ENCODE measurements around the gene FCAMR. TPM values are rescaled to one million over a fixed set of nuclear protein-coding genes. Genes with fewer than 3 reads are reported as not detected.

The FCAMR gene
- total and polyA plus RNA-seq, 2 experiments from 2014 or later, result not detected

DNA sequence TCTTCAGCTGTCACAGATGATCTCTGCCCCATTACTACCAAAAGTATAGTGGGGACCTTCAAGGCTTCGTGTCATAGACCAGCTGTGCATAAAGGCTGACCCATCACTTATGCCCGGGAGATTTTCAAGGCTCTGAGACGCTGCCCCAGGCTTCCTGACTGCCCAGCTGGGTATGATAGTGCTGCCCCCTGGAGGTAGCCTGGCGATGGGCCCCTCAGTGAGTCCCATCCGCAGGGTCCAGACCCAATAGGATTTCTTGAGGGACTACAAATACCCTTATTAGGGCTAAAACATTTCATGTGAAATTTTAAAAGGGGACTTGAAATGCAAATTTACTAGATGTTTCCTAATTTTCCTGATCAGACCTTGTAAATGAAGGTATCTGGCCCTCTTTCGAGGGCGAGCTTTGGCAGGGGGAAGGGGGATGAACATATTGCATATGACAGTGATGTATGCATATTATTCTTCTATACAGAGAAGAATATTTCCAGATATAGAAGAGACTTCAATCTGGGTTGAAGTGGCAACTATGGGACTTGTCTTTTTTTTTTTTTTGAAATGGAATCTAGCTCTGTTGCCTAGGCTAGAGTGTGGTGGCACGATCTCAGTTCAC, 36.8 kb downstream of the FCAMR start:
- peak; percentile 86 for DNase-seq (ENCODE audit: low spot score)
- Histone ChIP-seq H3K79me2 (replicated peaks; ENCODE audit: insufficient read depth) (no peaks in the 10 kb centered on the region), H3K4me3 (no peak overlapping the region), H4K20me1 (replicated peaks; ENCODE audit: insufficient read depth) (no peaks in the 10 kb centered on the region), H3F3A (replicated peaks; ENCODE audit: low read depth) (no peaks in the 10 kb centered on the region), H3K36me3 (ENCODE audit: insufficient read depth) (no peaks in the 10 kb centered on the region), H3K4me2 (no peak overlapping the region), H3K9me2 (ENCODE audit: insufficient read depth) (no peaks in the 10 kb centered on the region), H3K27me3 (ENCODE audit: insufficient read depth) (no peaks in the 10 kb centered on the region), H3K27ac (ENCODE audit: low read depth) (no peak overlapping the region), H2AFZ (no peak overlapping the region), H3K4me1 (ENCODE audit: insufficient read depth) (no peaks in the 10 kb centered on the region)
- Mint-ChIP-seq H3K9me3 (no peaks in the 10 kb centered on the region), H3K4me1 (no peaks in the 10 kb centered on the region), H3K36me3 (ENCODE audit: low read depth) (no peaks in the 10 kb centered on the region), H3K27ac (peak overlapping the region; percentile 52; the same call in 1 of the 2 replicates), H3K4me3 (no peak overlapping the region), H3K27me3 (ENCODE audit: insufficient read depth, low read depth, poor library complexity) (peaks cover 2% of the 10 kb centered on the region)
- ATAC-seq, result peak; percentile 81
- TF ChIP-seq, protein P1, sequence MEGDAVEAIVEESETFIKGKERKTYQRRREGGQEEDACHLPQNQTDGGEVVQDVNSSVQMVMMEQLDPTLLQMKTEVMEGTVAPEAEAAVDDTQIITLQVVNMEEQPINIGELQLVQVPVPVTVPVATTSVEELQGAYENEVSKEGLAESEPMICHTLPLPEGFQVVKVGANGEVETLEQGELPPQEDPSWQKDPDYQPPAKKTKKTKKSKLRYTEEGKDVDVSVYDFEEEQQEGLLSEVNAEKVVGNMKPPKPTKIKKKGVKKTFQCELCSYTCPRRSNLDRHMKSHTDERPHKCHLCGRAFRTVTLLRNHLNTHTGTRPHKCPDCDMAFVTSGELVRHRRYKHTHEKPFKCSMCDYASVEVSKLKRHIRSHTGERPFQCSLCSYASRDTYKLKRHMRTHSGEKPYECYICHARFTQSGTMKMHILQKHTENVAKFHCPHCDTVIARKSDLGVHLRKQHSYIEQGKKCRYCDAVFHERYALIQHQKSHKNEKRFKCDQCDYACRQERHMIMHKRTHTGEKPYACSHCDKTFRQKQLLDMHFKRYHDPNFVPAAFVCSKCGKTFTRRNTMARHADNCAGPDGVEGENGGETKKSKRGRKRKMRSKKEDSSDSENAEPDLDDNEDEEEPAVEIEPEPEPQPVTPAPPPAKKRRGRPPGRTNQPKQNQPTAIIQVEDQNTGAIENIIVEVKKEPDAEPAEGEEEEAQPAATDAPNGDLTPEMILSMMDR (conservative IDR thresholded peaks at IDR 0.05; ENCODE audit: low read depth in 2 of 2), result peak; percentile 84 to 89
- TF ChIP-seq, protein P2, sequence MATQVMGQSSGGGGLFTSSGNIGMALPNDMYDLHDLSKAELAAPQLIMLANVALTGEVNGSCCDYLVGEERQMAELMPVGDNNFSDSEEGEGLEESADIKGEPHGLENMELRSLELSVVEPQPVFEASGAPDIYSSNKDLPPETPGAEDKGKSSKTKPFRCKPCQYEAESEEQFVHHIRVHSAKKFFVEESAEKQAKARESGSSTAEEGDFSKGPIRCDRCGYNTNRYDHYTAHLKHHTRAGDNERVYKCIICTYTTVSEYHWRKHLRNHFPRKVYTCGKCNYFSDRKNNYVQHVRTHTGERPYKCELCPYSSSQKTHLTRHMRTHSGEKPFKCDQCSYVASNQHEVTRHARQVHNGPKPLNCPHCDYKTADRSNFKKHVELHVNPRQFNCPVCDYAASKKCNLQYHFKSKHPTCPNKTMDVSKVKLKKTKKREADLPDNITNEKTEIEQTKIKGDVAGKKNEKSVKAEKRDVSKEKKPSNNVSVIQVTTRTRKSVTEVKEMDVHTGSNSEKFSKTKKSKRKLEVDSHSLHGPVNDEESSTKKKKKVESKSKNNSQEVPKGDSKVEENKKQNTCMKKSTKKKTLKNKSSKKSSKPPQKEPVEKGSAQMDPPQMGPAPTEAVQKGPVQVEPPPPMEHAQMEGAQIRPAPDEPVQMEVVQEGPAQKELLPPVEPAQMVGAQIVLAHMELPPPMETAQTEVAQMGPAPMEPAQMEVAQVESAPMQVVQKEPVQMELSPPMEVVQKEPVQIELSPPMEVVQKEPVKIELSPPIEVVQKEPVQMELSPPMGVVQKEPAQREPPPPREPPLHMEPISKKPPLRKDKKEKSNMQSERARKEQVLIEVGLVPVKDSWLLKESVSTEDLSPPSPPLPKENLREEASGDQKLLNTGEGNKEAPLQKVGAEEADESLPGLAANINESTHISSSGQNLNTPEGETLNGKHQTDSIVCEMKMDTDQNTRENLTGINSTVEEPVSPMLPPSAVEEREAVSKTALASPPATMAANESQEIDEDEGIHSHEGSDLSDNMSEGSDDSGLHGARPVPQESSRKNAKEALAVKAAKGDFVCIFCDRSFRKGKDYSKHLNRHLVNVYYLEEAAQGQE (IDR thresholded peaks at IDR 0.05; ENCODE audit: unreplicated experiment), result no peak
- TF ChIP-seq CREB1 (CRISPR knock-in tag; IDR thresholded peaks at IDR 0.05; ENCODE audit: low read depth), result no peak
- TF ChIP-seq EZH2 (IDR thresholded peaks at IDR 0.05; ENCODE audit: low read depth, unreplicated experiment), result no peak

DNA sequence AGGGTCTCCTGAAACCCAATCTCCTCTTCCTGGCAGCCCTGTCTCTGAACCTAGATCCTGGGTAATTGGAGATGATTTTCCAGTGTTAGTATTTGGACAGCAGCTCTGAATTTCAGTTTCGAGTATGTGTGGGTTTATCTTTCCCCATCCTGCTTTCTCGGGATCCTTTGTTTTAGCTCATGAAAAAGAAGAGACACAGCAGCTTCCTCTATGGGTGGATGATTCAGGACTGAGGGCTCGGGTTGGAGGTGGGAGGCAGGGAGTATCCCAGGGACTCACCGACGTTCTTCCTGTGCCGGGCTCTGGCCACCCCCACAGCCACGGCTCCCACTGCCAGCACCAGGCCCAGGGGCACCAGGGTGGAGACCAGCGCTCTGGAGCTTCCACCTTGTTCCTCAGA, 38.1 kb downstream of the FCAMR start:
- H2AFZ ChIP-seq, result no peak overlapping the region
- no peaks in the 10 kb centered on the region for H3F3A ChIP-seq (replicated peaks; ENCODE audit: low read depth)
- peaks cover 2% of the 10 kb centered on the region for H3K27me3 Mint-ChIP-seq (ENCODE audit: insufficient read depth, low read depth, poor library complexity)
- DNase-seq (ENCODE audit: low spot score) (no peak), ATAC-seq (no peak)
- no peaks in the 10 kb centered on the region for H3K79me2 ChIP-seq (replicated peaks; ENCODE audit: insufficient read depth)
- H3K36me3 Mint-ChIP-seq (ENCODE audit: low read depth), result no peaks in the 10 kb centered on the region
- no peak overlapping the region for H3K27ac Mint-ChIP-seq
- no peak overlapping the region for H3K4me2 ChIP-seq
- no peaks in the 10 kb centered on the region for H3K9me3 Mint-ChIP-seq
- H3K4me3 ChIP-seq, result no peak overlapping the region
- no peaks in the 10 kb centered on the region for H3K36me3 ChIP-seq (ENCODE audit: insufficient read depth)
- H4K20me1 ChIP-seq (replicated peaks; ENCODE audit: insufficient read depth), result no peaks in the 10 kb centered on the region
- no peaks in the 10 kb centered on the region for H3K4me1 Mint-ChIP-seq
- no peaks in the 10 kb centered on the region for H3K4me1 ChIP-seq (ENCODE audit: insufficient read depth)
- no peak overlapping the region for H3K4me3 Mint-ChIP-seq
- no peaks in the 10 kb centered on the region for H3K9me2 ChIP-seq (ENCODE audit: insufficient read depth)
- H3K27me3 ChIP-seq (ENCODE audit: insufficient read depth), result no peaks in the 10 kb centered on the region
- no peak overlapping the region for H3K27ac ChIP-seq (ENCODE audit: low read depth)
- TF ChIP-seq CREB1 (CRISPR knock-in tag; IDR thresholded peaks at IDR 0.05; ENCODE audit: low read depth) (no peak), EZH2 (IDR thresholded peaks at IDR 0.05; ENCODE audit: low read depth, unreplicated experiment) (no peak)
- TF ChIP-seq, protein P2 (IDR thresholded peaks at IDR 0.05; ENCODE audit: unreplicated experiment), result no peak

Measured in GM23338 (cell line).